Thyroid gland (tissue), 4 donors: ENCODE measurements around the gene NDUFS3. TPM values are rescaled to one million over a fixed set of nuclear protein-coding genes. Genes with fewer than 3 reads are reported as not detected.

Experiments
- DNase-seq, 2 donors: peaks; one replicate each; pipeline ENCODE4 v3.0.0-alpha.2; 2019
- H3K27ac ChIP-seq, 3 donors: fragments of 200-600 bp; sonication (generic); 1 replicate in 2 of 3; 2 replicates in 1 of 3; pipeline ENCODE4 v1.5.1; 2016 to 2019; ENCODE audit warnings: mild to moderate bottlenecking in 1 of 3, moderate library complexity in 1 of 3
- H3K27me3 ChIP-seq: fragments of 200-600 bp; sonication (generic); one replicate; pipeline ENCODE4 v1.5.1; 2019
- H3K36me3 ChIP-seq, 2 donors: fragments of 200-600 bp; sonication (generic); one replicate each; pipeline ENCODE4 v1.5.1; 2016 to 2019
- H3K4me1 ChIP-seq, 2 donors: fragments of 200-600 bp; sonication (generic); one replicate each; pipeline ENCODE4 v1.5.1; 2017 to 2019
- H3K4me3 ChIP-seq, 3 donors: fragments of 200-600 bp; sonication (generic); replicated peaks in 1 of 3; 1 replicate in 2 of 3; 2 replicates in 1 of 3; pipeline ENCODE4 v1.5.1; 2016; ENCODE audit warnings: mild to moderate bottlenecking in 1 of 3
- H3K9me3 ChIP-seq: fragments of 200-600 bp; sonication (generic); one replicate; pipeline ENCODE4 v1.5.1; 2017
- POLR2A ChIP-seq, 2 donors: fragments of 450-650 bp; IDR thresholded peaks; one replicate each; pipeline ENCODE4 v1.6.1; 2017; ENCODE audit warnings: antibody characterized with exemption in 2 of 2, mild to moderate bottlenecking in 2 of 2, moderate library complexity in 1 of 2
- WGBS, 2 donors: methylation state at CpG; one replicate each; pipeline ENCODE4 v1.1.5; 2017; 5-methylcytosine and 5-hydroxymethylcytosine counted together
- intact Hi-C: fragments of 100-400 bp; cut with DNase I; formaldehyde crosslinking; loops from one replicate; pipeline ENCODE4 v1.15.1; 2023
- total RNA-seq, 4 donors: library from RNA; depleted of rRNA; stranded (reverse); fragments of >200 nt; gene quantifications; one replicate each; pipeline ENCODE4 v1.2.3, GENCODE V29; 2016
- TF ChIP-seq, protein P1 (sequence below), 6 experiments: fragments of 200-600 bp in 3 of 6; fragments of 450-650 bp in 3 of 6; sonication (generic) in 3 of 6; IDR thresholded peaks; one replicate each; pipeline ENCODE4 v1.5.1; 2016 to 2019; ENCODE audit warnings: antibody characterized with exemption in 6 of 6, mild to moderate bottlenecking in 2 of 6, inconsistent platforms in 1 of 6, moderate library complexity in 1 of 6

The NDUFS3 gene
- total RNA-seq, 4 donors from 2014 or later, result 42.6 to 84.3 (median 81.2) TPM

DNA sequence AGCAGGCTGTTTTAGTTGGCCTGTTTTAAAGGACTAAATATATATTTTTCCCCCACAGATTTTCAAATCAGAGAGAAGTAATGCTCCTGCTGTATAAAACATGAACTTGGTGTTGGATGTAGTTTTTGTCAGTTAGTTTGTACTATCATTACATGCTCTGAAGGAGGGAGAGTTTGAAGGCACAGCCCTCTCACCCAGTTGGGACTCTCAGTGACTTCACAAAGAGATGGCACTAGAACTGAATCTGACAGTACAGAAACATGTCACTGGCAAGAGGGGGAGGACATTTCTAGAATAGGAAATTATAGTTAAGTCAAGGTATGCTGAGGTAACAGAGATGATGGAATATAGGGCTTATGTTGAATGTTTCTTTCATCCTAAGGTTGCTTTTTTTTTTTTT is 36.4 kb downstream of the NDUFS3 start:
- no peak overlapping the region for H3K4me3 ChIP-seq
- intact Hi-C loops, result no loop called here
- peaks cover under 1 to 8% of the 10 kb centered on the region in 2 donors for H3K36me3 ChIP-seq
- peaks cover 16 to 25% of the 10 kb centered on the region in 2 donors for H3K4me1 ChIP-seq
- no peak for DNase-seq
- TF ChIP-seq POLR2A (IDR thresholded peaks at IDR 0.05), result no peak
- TF ChIP-seq, protein P1, sequence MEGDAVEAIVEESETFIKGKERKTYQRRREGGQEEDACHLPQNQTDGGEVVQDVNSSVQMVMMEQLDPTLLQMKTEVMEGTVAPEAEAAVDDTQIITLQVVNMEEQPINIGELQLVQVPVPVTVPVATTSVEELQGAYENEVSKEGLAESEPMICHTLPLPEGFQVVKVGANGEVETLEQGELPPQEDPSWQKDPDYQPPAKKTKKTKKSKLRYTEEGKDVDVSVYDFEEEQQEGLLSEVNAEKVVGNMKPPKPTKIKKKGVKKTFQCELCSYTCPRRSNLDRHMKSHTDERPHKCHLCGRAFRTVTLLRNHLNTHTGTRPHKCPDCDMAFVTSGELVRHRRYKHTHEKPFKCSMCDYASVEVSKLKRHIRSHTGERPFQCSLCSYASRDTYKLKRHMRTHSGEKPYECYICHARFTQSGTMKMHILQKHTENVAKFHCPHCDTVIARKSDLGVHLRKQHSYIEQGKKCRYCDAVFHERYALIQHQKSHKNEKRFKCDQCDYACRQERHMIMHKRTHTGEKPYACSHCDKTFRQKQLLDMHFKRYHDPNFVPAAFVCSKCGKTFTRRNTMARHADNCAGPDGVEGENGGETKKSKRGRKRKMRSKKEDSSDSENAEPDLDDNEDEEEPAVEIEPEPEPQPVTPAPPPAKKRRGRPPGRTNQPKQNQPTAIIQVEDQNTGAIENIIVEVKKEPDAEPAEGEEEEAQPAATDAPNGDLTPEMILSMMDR (IDR thresholded peaks at IDR 0.05), result no peak
- H3K9me3 ChIP-seq, result no peaks in the 10 kb centered on the region
- H3K27ac ChIP-seq, result no peak overlapping the region
- H3K27me3 ChIP-seq, result no peaks in the 10 kb centered on the region

DNA sequence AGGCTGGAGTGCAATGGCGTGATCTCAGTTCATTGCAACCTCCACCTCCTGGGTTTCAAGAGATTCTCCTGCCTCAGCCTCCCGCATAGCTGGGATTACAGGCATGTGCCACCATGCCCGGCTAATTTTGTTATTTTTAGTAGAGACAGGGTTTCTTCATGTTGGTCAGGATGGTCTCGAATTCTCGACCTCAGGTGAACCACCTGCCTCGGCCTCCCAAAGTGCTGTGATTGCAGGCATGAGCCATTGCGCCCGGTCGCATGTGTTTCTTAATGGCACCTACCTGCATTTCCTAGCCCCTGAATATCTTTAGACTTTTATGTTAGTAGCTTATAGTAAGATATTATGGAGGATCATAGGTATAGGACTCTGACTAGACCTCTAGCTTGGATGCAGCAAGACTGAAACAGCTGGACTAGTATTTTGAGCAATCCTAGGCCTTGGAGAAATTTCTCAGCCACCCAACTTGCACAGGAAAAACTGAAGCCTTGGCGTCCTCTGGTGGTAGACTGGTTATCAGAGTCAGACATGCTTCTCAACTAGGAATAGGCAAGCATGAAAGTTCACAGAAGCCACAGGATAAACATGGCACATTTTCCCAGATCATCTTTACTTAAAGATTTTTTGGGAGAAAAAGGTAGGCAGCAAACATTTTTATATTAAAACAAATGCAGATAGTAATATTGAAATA is 38.0 kb downstream of the NDUFS3 start:
- intact Hi-C loops, result no loop called here

DNA sequence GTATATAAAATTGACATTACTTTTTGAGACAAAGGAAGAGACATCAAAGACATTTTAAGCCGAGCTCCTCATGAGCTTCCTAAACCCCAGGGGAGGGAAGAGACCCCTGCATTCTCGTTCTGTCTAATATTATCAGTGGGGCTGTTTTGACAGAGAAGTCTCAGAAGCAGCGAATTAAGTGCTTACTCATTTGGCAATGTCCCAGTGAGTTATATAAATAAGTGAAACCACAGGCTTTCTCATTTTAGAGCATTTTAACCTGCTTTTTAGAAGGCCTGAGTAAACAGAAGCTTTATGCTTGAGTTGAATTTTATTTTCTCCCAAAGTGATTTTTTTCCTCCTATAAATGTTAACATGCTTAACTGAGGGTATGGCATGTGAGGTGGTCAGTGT is 38.5 kb downstream of the NDUFS3 start:
- Histone ChIP-seq H3K4me1 (peaks cover 16 to 25% of the 10 kb centered on the region in 2 donors), H3K4me3 (no peak overlapping the region), H3K27ac (peak overlapping the region; percentile 60 to 79 (median 62)), H3K36me3 (peaks cover 9 to 16% of the 10 kb centered on the region in 2 donors), H3K9me3 (no peaks in the 10 kb centered on the region), H3K27me3 (no peaks in the 10 kb centered on the region)
- intact Hi-C loops, result no loop called here
- DNase-seq, result no peak
- TF ChIP-seq, protein P1 (IDR thresholded peaks at IDR 0.05), result no peak
- TF ChIP-seq POLR2A (IDR thresholded peaks at IDR 0.05), result no peak
- 25 to 28% methylated on average over 3 of the region's 3 CpGs for WGBS, 2 donors

More for the DNA sequence above, 38.0 kb downstream of the NDUFS3 start:
- H3K9me3 ChIP-seq, result no peaks in the 10 kb centered on the region
- no peaks in the 10 kb centered on the region for H3K27me3 ChIP-seq
- H3K36me3 ChIP-seq, result peaks cover 9 to 11% of the 10 kb centered on the region in 2 donors
- TF ChIP-seq, protein P1 (IDR thresholded peaks at IDR 0.05), result peak; percentile 51 to 90 (median 84)
- TF ChIP-seq POLR2A (IDR thresholded peaks at IDR 0.05), result no peak
- peak overlapping the region; percentile 60 to 79 (median 62) for H3K27ac ChIP-seq
- 84 to 86% methylated on average over 10 of the region's 10 CpGs for WGBS, 2 donors
- DNase-seq, result peak; percentile 65 to 76
- H3K4me3 ChIP-seq, result no peak overlapping the region
- peaks cover 16 to 25% of the 10 kb centered on the region in 2 donors for H3K4me1 ChIP-seq

DNA sequence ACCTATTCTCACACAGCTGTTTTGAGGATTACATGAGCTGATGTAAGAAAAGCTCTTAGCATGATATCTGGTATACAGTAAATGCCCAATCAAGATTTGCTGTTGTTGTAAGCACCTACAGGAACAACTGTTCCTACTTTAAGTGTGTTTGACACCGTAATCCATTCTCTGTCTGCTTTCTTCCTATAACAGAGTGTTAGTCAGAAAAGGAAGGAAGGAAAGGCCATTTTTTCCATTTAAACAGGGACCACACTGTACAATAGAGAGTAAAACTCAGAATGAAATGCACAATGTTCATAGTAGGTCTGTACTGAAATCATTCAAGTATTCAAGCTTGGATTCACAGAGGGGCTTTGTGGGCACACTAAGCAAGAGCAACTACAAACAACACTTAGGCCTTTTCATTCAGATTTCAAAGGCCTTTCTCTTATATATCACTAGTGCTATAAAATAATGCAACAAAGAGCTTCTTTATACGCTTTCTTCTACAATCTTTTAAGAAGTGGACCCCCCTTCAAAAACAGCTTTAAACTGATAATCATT is 42.0 kb downstream of the NDUFS3 start:
- no peak for DNase-seq
- no peaks in the 10 kb centered on the region for H3K9me3 ChIP-seq
- no peak overlapping the region for H3K27ac ChIP-seq
- no peak overlapping the region for H3K4me3 ChIP-seq
- intact Hi-C loops, result no loop called here
- no peak for TF ChIP-seq POLR2A (IDR thresholded peaks at IDR 0.05)
- TF ChIP-seq, protein P1 (IDR thresholded peaks at IDR 0.05), result no peak
- 87 to 91% methylated on average over 2 of the region's 2 CpGs for WGBS, 2 donors
- H3K27me3 ChIP-seq, result no peaks in the 10 kb centered on the region
- peaks cover 16 to 25% of the 10 kb centered on the region in 2 donors for H3K4me1 ChIP-seq
- H3K36me3 ChIP-seq, result peaks cover 14 to 38% of the 10 kb centered on the region in 2 donors

DNA sequence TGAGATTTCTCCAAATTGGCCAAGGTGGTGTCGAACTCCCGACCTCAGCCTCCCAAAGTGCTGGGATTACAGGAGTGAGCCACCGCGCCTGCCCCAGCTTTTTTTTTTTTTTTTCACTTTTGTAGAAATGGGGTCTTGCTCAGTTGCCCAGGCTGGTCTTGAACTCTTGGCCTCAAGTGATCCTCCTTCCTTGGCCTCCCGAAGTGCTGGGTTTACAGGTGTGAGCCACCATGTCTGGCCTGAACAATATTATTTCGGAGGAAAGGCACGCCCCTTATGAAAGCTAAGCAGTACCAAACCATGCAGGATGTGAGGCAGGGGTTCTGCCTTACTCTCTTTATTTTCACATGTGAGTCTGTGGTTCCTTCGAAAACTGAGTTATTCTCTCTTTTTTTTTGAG is 47.4 kb downstream of the NDUFS3 start:
- H3K27ac ChIP-seq, result no peak overlapping the region
- no peak overlapping the region for H3K4me3 ChIP-seq
- 89 to 90% methylated on average over 8 of the region's 8 CpGs for WGBS, 2 donors
- H3K27me3 ChIP-seq, result no peaks in the 10 kb centered on the region
- intact Hi-C loops, result no loop called here
- no peaks in the 10 kb centered on the region for H3K4me1 ChIP-seq
- TF ChIP-seq POLR2A (IDR thresholded peaks at IDR 0.05), result no peak
- TF ChIP-seq, protein P1 (IDR thresholded peaks at IDR 0.05), result no peak
- no peaks in the 10 kb centered on the region for H3K9me3 ChIP-seq
- H3K36me3 ChIP-seq, result peaks cover 47 to 86% of the 10 kb centered on the region in 2 donors
- DNase-seq, result no peak
